Endothelial cell of umbilical vein (primary cell): ENCODE results near the gene TMEM145. TPM values are rescaled to one million over a fixed set of nuclear protein-coding genes. Genes with fewer than 3 reads are reported as not detected.

Source experiments
- BruUV-seq: library from RNA; stranded (reverse); fragments of 400-500 nt; replicated peaks from 2 replicates; lab custom pipeline; 2021; lab: Mats Ljungman, UMichigan
- CTCF ChIA-PET: fragments of 300-600, 350-600 bp; sonication (Branson Sonifier 250); formaldehyde crosslinking; loops from one replicate; lab custom pipeline; 2021; ENCODE audit warnings: antibody characterized with exemption, inconsistent platforms; lab: Charles Lee
- POLR2A ChIA-PET: fragments of 300-600, 350-600 bp; sonication (Branson Sonifier 250); formaldehyde crosslinking; loops from one replicate; lab custom pipeline; 2021; ENCODE audit warnings: antibody characterized with exemption, inconsistent platforms; lab: Charles Lee
- DNase-seq: peaks from one replicate; pipeline ENCODE4 v3.0.0-alpha.2; 2011; ENCODE audit warnings: low read depth, low spot score
- FAIRE-seq: peaks from 2 replicates; lab custom pipeline; 2011; peaks lifted over from hg19 to GRCh38; lab: Jason Lieb, UNC
- H2AFZ ChIP-seq: 2 replicates; pipeline ENCODE4 v1.6.0; 2012; ENCODE audit warnings: low read depth, low read length, control low read depth, inconsistent platforms
- H3K27ac ChIP-seq: 2 replicates; pipeline ENCODE4 v1.5.1; 2011; ENCODE audit warnings: low read depth, mild to moderate bottlenecking, control low read depth, low read length, moderate library complexity; ENCODE audit not compliant: insufficient read depth
- H3K27me3 ChIP-seq, 2 experiments: 2 replicates each; pipeline versions ENCODE4 v1.6.0 to v1.6.1; 2011; ENCODE audit warnings: low read length in 2 of 2, mixed read lengths in 1 of 2; ENCODE audit not compliant: control insufficient read depth in 2 of 2, insufficient read depth in 2 of 2
- H3K36me3 ChIP-seq, 2 experiments: 2 replicates in 1 of 2; 3 replicates in 1 of 2; pipeline ENCODE4 v1.5.1; 2011; ENCODE audit warnings: low read length in 2 of 2, mild to moderate bottlenecking in 1 of 2, moderate library complexity in 1 of 2; ENCODE audit not compliant: control insufficient read depth in 2 of 2, insufficient read depth in 2 of 2; ENCODE audit errors: extremely low read depth in 1 of 2
- H3K4me1 ChIP-seq: 3 replicates; pipeline ENCODE4 v1.5.1; 2011; ENCODE audit warnings: mild to moderate bottlenecking, low read length; ENCODE audit not compliant: control insufficient read depth, insufficient read depth; ENCODE audit errors: extremely low read depth
- H3K4me2 ChIP-seq: 2 replicates; pipeline ENCODE4 v1.6.1; 2011; ENCODE audit warnings: low read length, control low read depth, mixed read lengths; ENCODE audit not compliant: insufficient read depth
- H3K4me3 ChIP-seq, 3 experiments: fragments of 200-600 bp in 1 of 3; sonication (generic), shearing (Covaris generic) in 1 of 3; replicated peaks in 1 of 3; 2 replicates each; pipeline ENCODE4 v1.5.1; 2011 to 2016; ENCODE audit warnings: control low read depth in 3 of 3, low read length in 3 of 3, mild to moderate bottlenecking in 2 of 3, inconsistent platforms in 1 of 3, low read depth in 1 of 3, moderate library complexity in 1 of 3; ENCODE audit not compliant: insufficient read depth in 1 of 3
- H3K79me2 ChIP-seq: 2 replicates; pipeline ENCODE4 v1.6.0; 2012; ENCODE audit warnings: low read length, inconsistent platforms; ENCODE audit not compliant: control insufficient read depth, insufficient read depth
- H3K9ac ChIP-seq: replicated peaks from 2 replicates; pipeline ENCODE3; 2011; ENCODE audit warnings: low read length, control low read depth; ENCODE audit not compliant: insufficient read depth; ENCODE audit errors: extremely low read depth
- H3K9me1 ChIP-seq: replicated peaks from 3 replicates; pipeline ENCODE4 v1.6.0; 2011; ENCODE audit warnings: mild to moderate bottlenecking, low read length; ENCODE audit not compliant: control insufficient read depth, insufficient read depth; ENCODE audit errors: extremely low read depth
- H3K9me3 ChIP-seq: replicated peaks from 2 replicates; pipeline ENCODE4 v1.5.1; 2012; ENCODE audit warnings: low read length, inconsistent platforms; ENCODE audit not compliant: control insufficient read depth, insufficient read depth
- H4K20me1 ChIP-seq: replicated peaks from 2 replicates; pipeline ENCODE3; 2011; ENCODE audit warnings: mild to moderate bottlenecking, low read length; ENCODE audit not compliant: control insufficient read depth, insufficient read depth; ENCODE audit errors: extremely low read depth
- CTCF ChIP-seq, 2 donors: IDR thresholded peaks; 1 replicate in 1 of 2; 2 replicates in 1 of 2; pipeline ENCODE4 v1.5.1; 2011; ENCODE audit warnings: low read length in 2 of 2, mild to moderate bottlenecking in 2 of 2, moderate library complexity in 2 of 2, control low read depth in 1 of 2, inconsistent platforms in 1 of 2, low read depth in 1 of 2; ENCODE audit not compliant: insufficient read depth in 1 of 2; ENCODE audit errors: extremely low read depth in 1 of 2
- EZH2 ChIP-seq: IDR thresholded peaks from 2 replicates; pipeline ENCODE4 v1.6.1; 2012; ENCODE audit warnings: borderline replicate concordance, low read depth, mild to moderate bottlenecking, moderate library complexity, low read length, inconsistent platforms; ENCODE audit not compliant: severe bottlenecking
- FOS ChIP-seq: IDR thresholded peaks from 2 replicates; pipeline ENCODE4 v1.6.1; 2011; ENCODE audit warnings: mild to moderate bottlenecking, low read length, moderate library complexity, borderline replicate concordance; ENCODE audit not compliant: insufficient read depth
- GATA2 ChIP-seq: IDR thresholded peaks from 2 replicates; pipeline ENCODE4 v1.7.0; 2011; ENCODE audit warnings: low read depth, mild to moderate bottlenecking, moderate library complexity, mixed read lengths, low read length; ENCODE audit not compliant: insufficient read length, insufficient read depth
- JUN ChIP-seq: IDR thresholded peaks from 2 replicates; pipeline ENCODE4 v1.6.1; 2011; ENCODE audit warnings: borderline replicate concordance, low read depth; ENCODE audit not compliant: insufficient read length, insufficient read depth
- MAX ChIP-seq: IDR thresholded peaks from 2 replicates; pipeline ENCODE4 v1.6.1; 2011; ENCODE audit not compliant: insufficient read depth, insufficient read length
- MYC ChIP-seq: IDR thresholded peaks from one replicate; pipeline ENCODE4 v1.6.1; 2011; ENCODE audit warnings: mild to moderate bottlenecking, low read depth, low read length
- POLR2A ChIP-seq: IDR thresholded peaks from 2 replicates; pipeline ENCODE4 v1.6.1; 2012; ENCODE audit warnings: low read depth, mild to moderate bottlenecking, control low read depth, low read length
- POLR2AphosphoS5 ChIP-seq: IDR thresholded peaks from 2 replicates; pipeline ENCODE4 v1.6.1; 2012; ENCODE audit warnings: low read depth, mild to moderate bottlenecking, control low read depth, low read length, moderate library complexity; ENCODE audit not compliant: insufficient read depth
- dilution Hi-C: fragments of 300-500 bp; cut with MboI; formaldehyde crosslinking; loops from one replicate; pipeline ENCODE4 v1.15.0; 2019; ENCODE audit warnings: low sequenced_read_pairs; ENCODE audit not compliant: extremely low pct_ligation_motif_present
- intact Hi-C: fragments of 100-400 bp; cut with micrococcal nuclease; formaldehyde crosslinking; loops from one replicate; pipeline ENCODE4 v1.10.0; 2022
- polyA plus RNA-seq, 4 experiments: library from polyadenylated mRNA; depleted of rRNA in 3 of 4; stranded (reverse) in 3 of 4; unstranded in 1 of 4; fragments of >200 nt; gene quantifications; 2 replicates each; pipeline versions ENCODE4 v1.2.1 to v1.2.3, GENCODE V29; 2011 to 2012; ENCODE audit warnings: missing spikeins in 1 of 4
- total RNA-seq: library from RNA; stranded (reverse); gene quantifications from 2 replicates; pipeline ENCODE4 v1.2.3, GENCODE V29; 2021

The TMEM145 gene
- total and polyA plus RNA-seq, 2 donors (not counting 3 experiments of a cell fraction or from before 2014, with no cell fraction given), result not detected

- no peak for FAIRE-seq
- CTCF ChIA-PET, result interaction anchor here (1.0 to 1.4 kb wide), 2 partner anchors 9 to 21 kb away, joined by 4 read pairs; no protein-coding TSS in a partner anchor
- Histone ChIP-seq H4K20me1 (no peaks in the 10 kb centered on the region), H3K4me2 (peak within 1 kb of the TSS; percentile 70), H3K4me3 (peak within 1 kb of the TSS; percentile 44 to 70 (median 54)), H3K27ac (no peak within 1 kb of the TSS), H3K27me3 (no peaks in the 10 kb centered on the region), H3K9me3 (no peaks in the 10 kb centered on the region), H3K9ac (peak within 1 kb of the TSS; percentile 41), H3K9me1 (no peaks in the 10 kb centered on the region), H3K79me2 (no peaks in the 10 kb centered on the region), H2AFZ (peak within 1 kb of the TSS; percentile 96), H3K4me1 (peaks cover 9% of the 10 kb centered on the region), H3K36me3 (peaks cover 0 to 5% of the 10 kb centered on the region in 2 experiments)
- TF ChIP-seq MAX (no peak), POLR2AphosphoS5 (no peak), EZH2 (no peak), POLR2A (no peak), CTCF (IDR thresholded peaks at IDR 0.05; ENCODE audit: extremely low read depth in 1 of 2, insufficient read depth in 1 of 2, low read depth in 1 of 2, low read length in 2 of 2) (no peak), MYC (no peak), FOS (no peak), GATA2 (no peak), JUN (no peak)
- BruUV-seq, result no TSS peak
- POLR2A ChIA-PET, result interaction anchor here (0.5 to 1.7 kb wide), 2 partner anchors 46 to 59 kb away, joined by 6 read pairs; no protein-coding TSS in a partner anchor
- intact Hi-C loops (loop anchor here (1.0 kb wide), 4 partner anchors 15 to 84 kb away; partner anchors contain the start of genes DEDD2 and MEGF8), dilution Hi-C loops (no loop called here)
- DNase-seq, result no peak
Measured at GRCh38 chr19:42301646-42302203, 11.4 kb upstream of the TMEM145 start, which contains the start of gene PRR19. TSS of gene PRR19 (plus strand) at chr19:42302132. CDS start at chr19:42309585, 7,453 bp downstream.
